K562 treated with DMSO at 1 percent for 12 hours (cell line): Measurements from ENCODE around the gene PCDH11Y. TPM values are rescaled to one million over a fixed set of nuclear protein-coding genes. Genes with fewer than 3 reads are reported as not detected.

ENCODE experiments used
- total RNA-seq: library from RNA; unstranded; fragments of 300-600 nt; gene quantifications from 2 replicates; pipeline ENCODE4 v1.2.3, GENCODE V29; 2022; ENCODE audit not compliant: insufficient read depth

PCDH11Y gene
- not detected in 2 replicates for total RNA-seq

GRCh38 chrY:5000057-5000456, at the start of gene PCDH11Y:
Gene PCDH11Y, plus strand, starts transcription at chrY:5000296. Its CDS starts 56,804 bp downstream, at chrY:5057100.

